ENCODE data around the gene KRTAP2-2.
"Not testable (repeated sequence)": the region's sequence is repeated elsewhere in the genome, so short reads cannot be mapped to it uniquely, and the experiment has no call there.

Gene KRTAP2-2

GRCh38 chr17:41061964-41062363, 6.9 kb upstream of the KRTAP2-2 start:
- Histone ChIP-seq H3K27ac (ENCODE audit: low read depth, low read length) (no peak overlapping the region), H3K27me3 (ENCODE audit: control insufficient read depth, insufficient read depth, low read length) (no peaks in the 10 kb centered on the region), H3K4me1 (ENCODE audit: control insufficient read depth, insufficient read depth, low read length) (peaks cover 4% of the 10 kb centered on the region; the same call in 1 of the 2 replicates), H3K36me3 (ENCODE audit: control insufficient read depth, insufficient read depth, low read length) (no peaks in the 10 kb centered on the region), H3K9me3 (ENCODE audit: control insufficient read depth, insufficient read depth, low read depth, low read length) (no peaks in the 10 kb centered on the region; the same call in 1 of the 2 replicates), H3K9ac (ENCODE audit: low read length) (no peak overlapping the region), H3K4me3 (ENCODE audit: low read depth, low read length) (no peak overlapping the region)

- no peak within 1 kb of the TSS for H3K27ac ChIP-seq (ENCODE audit: low read depth, low read length)
- H3K36me3 ChIP-seq (ENCODE audit: control insufficient read depth, insufficient read depth, low read length) = no peaks in the 10 kb centered on the region
- H3K9ac ChIP-seq (ENCODE audit: low read length) = no peak within 1 kb of the TSS
- H3K4me1 ChIP-seq (ENCODE audit: control insufficient read depth, insufficient read depth, low read length) = peaks cover 4% of the 10 kb centered on the region; the same call in 1 of the 2 replicates
- H3K4me3 ChIP-seq (ENCODE audit: low read depth, low read length) = no peak within 1 kb of the TSS
- H3K27me3 ChIP-seq (ENCODE audit: control insufficient read depth, insufficient read depth, low read length) = no peaks in the 10 kb centered on the region
- no peaks in the 10 kb centered on the region; the same call in 1 of the 2 replicates for H3K9me3 ChIP-seq (ENCODE audit: control insufficient read depth, insufficient read depth, low read depth, low read length)
These were observed 5.1 kb upstream of the KRTAP2-2 start, which contains the start of gene KRTAP2-3 for GRCh38 chr17:41060052-41060604. KRTAP2-3 (minus strand) TSS chr17:41060114; CDS start chr17:41060050, 64 bp downstream.

DNA sequence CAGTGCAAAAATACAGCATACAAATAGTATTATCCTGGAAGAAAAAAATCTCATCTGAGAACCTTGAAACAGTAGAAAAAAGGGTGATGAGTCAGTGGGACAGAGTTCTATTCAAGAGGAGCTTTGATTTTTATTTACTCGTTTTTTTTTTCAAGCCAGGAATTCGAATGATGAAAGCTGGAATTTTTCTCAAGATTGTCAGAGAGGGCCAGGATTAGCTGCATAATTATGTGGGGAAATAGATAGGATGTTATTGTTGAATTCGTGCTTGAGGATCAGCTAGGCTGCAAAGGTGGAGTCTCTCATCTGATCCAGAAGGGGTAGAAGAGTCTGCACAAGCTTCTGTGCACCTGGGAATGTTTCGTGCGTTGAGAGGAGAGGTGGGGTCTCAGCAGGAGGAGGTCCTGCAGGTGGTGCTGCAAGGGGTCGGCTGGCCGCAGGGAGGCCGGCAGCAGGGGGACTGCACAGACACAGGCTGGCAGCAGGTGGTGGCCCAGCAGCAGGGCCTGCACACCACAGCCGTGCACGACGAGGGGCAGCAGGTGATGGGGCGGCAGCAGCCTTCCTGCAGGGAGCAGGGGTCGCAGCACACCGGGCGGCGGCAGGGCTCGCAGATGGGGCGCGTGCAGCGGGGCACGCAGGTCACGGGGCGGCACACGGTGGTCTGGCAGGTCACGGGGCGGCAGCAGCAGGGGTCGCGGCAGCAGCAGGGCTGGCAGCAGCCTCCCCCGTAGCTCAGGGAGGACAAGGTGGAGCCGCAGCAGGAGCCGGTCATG, 4.4 kb upstream of the KRTAP2-2 start:
- H3K27ac ChIP-seq (ENCODE audit: low read depth, low read length); H3K9me3 ChIP-seq (ENCODE audit: control insufficient read depth, insufficient read depth, low read depth, low read length); H3K4me1 ChIP-seq (ENCODE audit: control insufficient read depth, insufficient read depth, low read length); H3K36me3 ChIP-seq (ENCODE audit: control insufficient read depth, insufficient read depth, low read length); H3K27me3 ChIP-seq (ENCODE audit: control insufficient read depth, insufficient read depth, low read length); H3K4me3 ChIP-seq (ENCODE audit: low read depth, low read length); H3K9ac ChIP-seq (ENCODE audit: low read length): not testable (repeated sequence)

DNA sequence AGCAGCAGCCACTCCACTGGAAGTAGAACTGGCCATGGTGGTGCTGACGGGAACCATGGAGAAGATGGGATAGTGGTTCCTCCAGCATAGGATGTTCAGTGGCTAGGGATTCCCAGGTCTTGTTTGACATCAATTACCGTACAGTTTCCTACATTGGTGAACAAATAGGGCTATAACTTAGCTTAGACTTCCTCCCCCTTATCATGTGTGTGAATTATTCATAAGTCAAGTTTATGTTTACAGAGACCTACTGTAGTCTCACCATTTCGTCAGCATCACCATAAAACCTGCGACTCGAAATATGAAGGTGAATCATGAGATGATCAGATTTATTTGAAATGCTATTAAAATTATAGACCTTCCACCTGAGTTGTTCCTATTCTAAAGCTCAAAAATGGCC, 3.7 kb upstream of the KRTAP2-2 start:
- no peaks in the 10 kb centered on the region for H3K36me3 ChIP-seq (ENCODE audit: control insufficient read depth, insufficient read depth, low read length)
- no peak overlapping the region for H3K27ac ChIP-seq (ENCODE audit: low read depth, low read length)
- H3K9me3 ChIP-seq (ENCODE audit: control insufficient read depth, insufficient read depth, low read depth, low read length) = no peaks in the 10 kb centered on the region; the same call in 1 of the 2 replicates
- H3K4me3 ChIP-seq (ENCODE audit: low read depth, low read length) = no peak overlapping the region
- no peak overlapping the region for H3K9ac ChIP-seq (ENCODE audit: low read length)
- peaks cover 4% of the 10 kb centered on the region; the same call in 1 of the 2 replicates for H3K4me1 ChIP-seq (ENCODE audit: control insufficient read depth, insufficient read depth, low read length)
- H3K27me3 ChIP-seq (ENCODE audit: control insufficient read depth, insufficient read depth, low read length) = no peaks in the 10 kb centered on the region

DNA sequence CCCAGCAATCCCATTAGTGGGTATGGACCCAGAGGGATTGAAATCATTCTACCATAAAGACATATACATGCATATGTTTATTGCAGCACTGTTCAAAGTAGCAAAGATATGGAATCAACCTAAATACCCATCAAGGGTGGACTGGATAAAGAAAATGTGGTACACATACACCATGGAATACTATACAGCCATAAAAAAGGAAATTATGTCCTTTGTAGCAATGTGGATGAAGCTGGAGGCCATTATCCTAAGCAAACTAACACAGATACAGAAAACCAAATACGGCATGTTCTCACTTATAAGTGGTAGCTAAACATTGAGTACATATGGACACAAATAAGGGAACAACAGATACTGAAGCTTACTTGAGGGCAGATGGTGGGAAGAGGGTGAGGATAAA, 2.5 kb upstream of the KRTAP2-2 start:
- H3K4me1 ChIP-seq (ENCODE audit: control insufficient read depth, insufficient read depth, low read length) = peaks cover 4% of the 10 kb centered on the region; the same call in 1 of the 2 replicates
- no peak overlapping the region for H3K27ac ChIP-seq (ENCODE audit: low read depth, low read length)
- H3K9ac ChIP-seq (ENCODE audit: low read length) = no peak overlapping the region
- no peaks in the 10 kb centered on the region; the same call in 1 of the 2 replicates for H3K9me3 ChIP-seq (ENCODE audit: control insufficient read depth, insufficient read depth, low read depth, low read length)
- no peak overlapping the region for H3K4me3 ChIP-seq (ENCODE audit: low read depth, low read length)
- H3K27me3 ChIP-seq (ENCODE audit: control insufficient read depth, insufficient read depth, low read length) = no peaks in the 10 kb centered on the region
- no peaks in the 10 kb centered on the region for H3K36me3 ChIP-seq (ENCODE audit: control insufficient read depth, insufficient read depth, low read length)

DNA sequence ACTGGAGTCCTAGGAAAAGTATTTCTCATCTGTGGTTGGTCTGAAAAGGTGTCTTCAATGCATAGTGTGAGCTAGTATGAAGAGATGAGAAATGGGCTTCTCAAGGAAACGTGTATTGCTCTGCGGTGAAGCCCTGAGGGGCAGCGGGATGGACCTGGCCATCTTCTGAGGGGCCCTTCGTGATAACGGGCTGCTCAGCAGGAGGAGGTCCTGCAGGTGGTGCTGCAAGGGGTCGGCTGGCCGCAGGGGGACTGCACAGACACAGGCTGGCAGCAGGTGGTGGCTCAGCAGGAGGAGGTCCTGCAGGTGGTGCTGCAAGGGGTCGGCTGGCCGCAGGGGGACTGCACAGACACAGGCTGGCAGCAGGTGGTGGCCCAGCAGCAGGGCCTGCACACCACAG, 474 bp downstream of the KRTAP2-2 start:
- not testable (repeated sequence) for H3K27me3 ChIP-seq (ENCODE audit: control insufficient read depth, insufficient read depth, low read length); H3K4me3 ChIP-seq (ENCODE audit: low read depth, low read length); H3K9ac ChIP-seq (ENCODE audit: low read length)

GRCh38 chr17:41054025-41054424, 1.0 kb downstream of the KRTAP2-2 start:
- Histone ChIP-seq H3K27ac (ENCODE audit: low read depth, low read length) (no peak overlapping the region), H3K4me1 (ENCODE audit: control insufficient read depth, insufficient read depth, low read length) (no peaks in the 10 kb centered on the region; the same call in 1 of the 2 replicates), H3K27me3 (ENCODE audit: control insufficient read depth, insufficient read depth, low read length) (no peaks in the 10 kb centered on the region), H3K9ac (ENCODE audit: low read length) (no peak overlapping the region), H3K4me3 (ENCODE audit: low read depth, low read length) (no peak overlapping the region), H3K36me3 (ENCODE audit: control insufficient read depth, insufficient read depth, low read length) (no peaks in the 10 kb centered on the region), H3K9me3 (ENCODE audit: control insufficient read depth, insufficient read depth, low read depth, low read length) (no peaks in the 10 kb centered on the region; the same call in 1 of the 2 replicates)

More for the DNA sequence above, 474 bp downstream of the KRTAP2-2 start:
- H3K4me1 ChIP-seq (ENCODE audit: control insufficient read depth, insufficient read depth, low read length); H3K9me3 ChIP-seq (ENCODE audit: control insufficient read depth, insufficient read depth, low read depth, low read length); H3K36me3 ChIP-seq (ENCODE audit: control insufficient read depth, insufficient read depth, low read length); H3K27ac ChIP-seq (ENCODE audit: low read depth, low read length): not testable (repeated sequence)

- Histone ChIP-seq H3K36me3 (ENCODE audit: control insufficient read depth, insufficient read depth, low read length) (no peaks in the 10 kb centered on the region), H3K27ac (ENCODE audit: low read depth, low read length) (no peak overlapping the region), H3K4me1 (ENCODE audit: control insufficient read depth, insufficient read depth, low read length) (peaks cover 2% of the 10 kb centered on the region)
These were observed 2.5 kb downstream of the KRTAP2-2 start for GRCh38 chr17:41052566-41052965.

DNA sequence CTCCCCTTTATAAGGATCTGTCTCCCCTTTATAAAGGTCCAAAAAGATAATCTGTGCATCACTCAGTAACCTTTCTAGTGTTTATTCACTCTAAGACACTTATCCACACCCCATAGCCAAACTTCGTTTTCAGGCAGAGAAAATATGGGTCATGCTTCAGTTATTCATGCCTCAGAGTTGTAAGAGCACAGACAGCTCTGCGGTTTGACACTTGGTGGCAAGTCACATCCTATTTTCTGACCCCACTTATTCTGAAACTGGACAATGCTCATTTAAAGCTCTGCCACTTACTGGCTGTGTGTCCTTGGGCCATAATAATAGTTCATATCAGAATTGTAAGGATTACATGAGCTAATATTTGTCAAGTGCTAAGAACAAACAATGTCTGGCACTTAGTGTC, 5.9 kb downstream of the KRTAP2-2 start:
- Histone ChIP-seq H3K4me1 (ENCODE audit: control insufficient read depth, insufficient read depth, low read length) (peaks cover 2% of the 10 kb centered on the region), H3K9me3 (ENCODE audit: control insufficient read depth, insufficient read depth, low read depth, low read length) (no peaks in the 10 kb centered on the region), H3K27ac (ENCODE audit: low read depth, low read length) (no peak overlapping the region), H3K36me3 (ENCODE audit: control insufficient read depth, insufficient read depth, low read length) (no peaks in the 10 kb centered on the region), H3K27me3 (ENCODE audit: control insufficient read depth, insufficient read depth, low read length) (no peaks in the 10 kb centered on the region), H3K9ac (ENCODE audit: low read length) (no peak overlapping the region), H3K4me3 (ENCODE audit: low read depth, low read length) (no peak overlapping the region)

More at GRCh38 chr17:41052566-41052965, 2.5 kb downstream of the KRTAP2-2 start:
- no peaks in the 10 kb centered on the region for H3K27me3 ChIP-seq (ENCODE audit: control insufficient read depth, insufficient read depth, low read length)
- H3K9ac ChIP-seq (ENCODE audit: low read length) = no peak overlapping the region
- H3K9me3 ChIP-seq (ENCODE audit: control insufficient read depth, insufficient read depth, low read depth, low read length) = no peaks in the 10 kb centered on the region; the same call in 1 of the 2 replicates
- H3K4me3 ChIP-seq (ENCODE audit: low read depth, low read length) = no peak overlapping the region

DNA sequence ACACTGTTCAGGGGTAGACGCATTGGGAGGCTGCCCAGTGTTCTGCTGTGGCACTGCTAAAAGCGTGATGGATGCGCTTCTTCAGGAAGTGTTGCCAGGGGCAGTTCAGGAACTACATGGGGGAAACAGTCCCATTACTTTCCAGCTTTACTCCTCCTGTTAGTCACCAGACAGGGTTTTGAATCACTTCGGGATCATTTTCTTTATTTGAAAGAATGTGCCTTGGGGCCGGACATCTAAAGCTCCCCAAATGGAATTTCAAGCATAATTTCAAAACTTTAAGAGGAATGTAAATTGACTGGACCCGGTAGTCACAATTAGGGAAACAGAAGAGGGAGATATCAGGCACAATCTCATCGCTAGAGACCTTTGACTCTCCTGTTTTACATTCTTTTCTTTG, 6.6 kb downstream of the KRTAP2-2 start:
- no peak overlapping the region for H3K9ac ChIP-seq (ENCODE audit: low read length)
- H3K9me3 ChIP-seq (ENCODE audit: control insufficient read depth, insufficient read depth, low read depth, low read length) = no peaks in the 10 kb centered on the region

GRCh38 chr17:41046735-41047465, 8.1 kb downstream of the KRTAP2-2 start, which contains the start of gene KRTAP2-1:
KRTAP2-1 (minus strand) TSS chr17:41047316; CDS start chr17:41047267, 49 bp downstream.
- not testable (repeated sequence) for H3K36me3 ChIP-seq (ENCODE audit: control insufficient read depth, insufficient read depth, low read length); H3K4me3 ChIP-seq (ENCODE audit: low read depth, low read length); H3K4me1 ChIP-seq (ENCODE audit: control insufficient read depth, insufficient read depth, low read length); H3K9ac ChIP-seq (ENCODE audit: low read length); H3K27ac ChIP-seq (ENCODE audit: low read depth, low read length); H3K27me3 ChIP-seq (ENCODE audit: control insufficient read depth, insufficient read depth, low read length); H3K9me3 ChIP-seq (ENCODE audit: control insufficient read depth, insufficient read depth, low read depth, low read length)

More for the DNA sequence above, 6.6 kb downstream of the KRTAP2-2 start:
- no peak overlapping the region for H3K4me3 ChIP-seq (ENCODE audit: low read depth, low read length)
- no peaks in the 10 kb centered on the region for H3K36me3 ChIP-seq (ENCODE audit: control insufficient read depth, insufficient read depth, low read length)
- H3K27ac ChIP-seq (ENCODE audit: low read depth, low read length) = no peak overlapping the region
- peaks cover 2% of the 10 kb centered on the region for H3K4me1 ChIP-seq (ENCODE audit: control insufficient read depth, insufficient read depth, low read length)
- no peaks in the 10 kb centered on the region for H3K27me3 ChIP-seq (ENCODE audit: control insufficient read depth, insufficient read depth, low read length)

Data from HUES6 (cell line).